Measurements from ENCODE around the gene DLX5. TPM values are rescaled to one million over a fixed set of nuclear protein-coding genes. Genes with fewer than 3 reads are reported as not detected.

DLX5 gene
- total RNA-seq, 1 experiment from 2014 or later, result not detected

DNA sequence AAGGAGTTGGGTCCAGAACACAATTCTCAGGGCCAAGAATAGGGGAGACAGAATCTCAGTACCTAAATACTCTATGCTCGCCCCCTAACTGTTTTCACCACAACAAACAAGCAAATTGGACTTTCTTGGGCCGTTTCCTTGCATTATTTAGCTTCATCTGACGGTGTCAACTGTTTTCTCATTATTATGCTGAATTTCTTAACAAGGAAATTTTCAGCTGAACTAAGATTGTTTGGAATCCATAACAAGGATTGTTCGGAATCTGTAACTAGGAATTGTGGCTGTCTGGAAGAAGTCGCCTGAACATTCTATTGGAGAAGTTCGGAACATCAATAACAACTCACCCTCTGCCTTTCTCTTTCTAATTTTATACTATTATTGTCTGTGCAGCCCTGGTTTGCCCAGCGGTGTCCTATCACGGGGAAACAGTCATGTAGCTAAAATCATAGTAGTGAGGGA lies 34.7 kb downstream of the DLX5 start:
- H4K20me1 ChIP-seq (ENCODE audit: insufficient read depth), result no peaks in the 10 kb centered on the region
- BruUV-seq (replicated peaks), result no TSS peak

DNA sequence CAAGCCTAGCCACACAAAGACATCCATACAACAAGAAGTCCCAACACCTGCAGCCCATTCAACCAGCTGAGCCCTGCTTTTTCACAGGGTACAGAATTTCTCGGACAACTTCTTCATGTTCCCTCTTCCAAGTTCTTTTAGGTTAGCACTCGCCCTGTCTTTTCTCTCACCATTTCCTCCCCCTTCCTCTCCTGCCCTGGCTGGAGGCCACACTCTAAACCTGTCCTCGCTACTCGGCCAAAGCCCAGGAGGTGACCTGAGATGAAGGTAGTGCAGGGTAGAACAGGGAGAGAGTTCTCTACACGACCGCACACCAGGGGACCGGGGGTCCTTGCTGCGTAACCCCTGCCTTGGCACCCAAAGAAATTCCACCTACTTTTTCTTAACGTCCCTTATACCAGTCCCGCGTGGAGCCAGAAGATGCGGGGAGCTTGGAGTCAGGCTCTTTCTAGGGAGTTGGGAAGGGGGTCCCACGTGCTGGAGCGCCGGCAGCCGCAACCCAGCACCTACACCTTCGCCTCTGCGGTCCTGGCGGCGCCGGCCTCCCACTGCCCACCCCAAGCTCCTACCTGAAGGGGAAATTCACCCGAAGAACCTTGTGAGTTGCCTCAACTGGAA lies 35.3 kb downstream of the DLX5 start:
- H3K27me3 ChIP-seq (ENCODE audit: insufficient read depth, low read depth), result no peaks in the 10 kb centered on the region
- no peaks in the 10 kb centered on the region for H3F3A ChIP-seq (ENCODE audit: insufficient read depth, low read depth)
- no TSS peak for BruUV-seq (replicated peaks)
- H3K36me3 ChIP-seq (ENCODE audit: low read depth), result no peaks in the 10 kb centered on the region
- no peaks in the 10 kb centered on the region for H3K4me1 ChIP-seq (replicated peaks; ENCODE audit: insufficient read depth)
- H3K4me2 ChIP-seq, result no peak overlapping the region
- CTCF ChIA-PET, result no interaction called here
- no peak overlapping the region for H2AFZ ChIP-seq
- no peaks in the 10 kb centered on the region for H3K9me3 ChIP-seq (ENCODE audit: insufficient read depth, low read depth)
- POLR2A ChIA-PET (ENCODE audit: unreplicated experiment), result no interaction called here
- TF ChIP-seq, protein P1, sequence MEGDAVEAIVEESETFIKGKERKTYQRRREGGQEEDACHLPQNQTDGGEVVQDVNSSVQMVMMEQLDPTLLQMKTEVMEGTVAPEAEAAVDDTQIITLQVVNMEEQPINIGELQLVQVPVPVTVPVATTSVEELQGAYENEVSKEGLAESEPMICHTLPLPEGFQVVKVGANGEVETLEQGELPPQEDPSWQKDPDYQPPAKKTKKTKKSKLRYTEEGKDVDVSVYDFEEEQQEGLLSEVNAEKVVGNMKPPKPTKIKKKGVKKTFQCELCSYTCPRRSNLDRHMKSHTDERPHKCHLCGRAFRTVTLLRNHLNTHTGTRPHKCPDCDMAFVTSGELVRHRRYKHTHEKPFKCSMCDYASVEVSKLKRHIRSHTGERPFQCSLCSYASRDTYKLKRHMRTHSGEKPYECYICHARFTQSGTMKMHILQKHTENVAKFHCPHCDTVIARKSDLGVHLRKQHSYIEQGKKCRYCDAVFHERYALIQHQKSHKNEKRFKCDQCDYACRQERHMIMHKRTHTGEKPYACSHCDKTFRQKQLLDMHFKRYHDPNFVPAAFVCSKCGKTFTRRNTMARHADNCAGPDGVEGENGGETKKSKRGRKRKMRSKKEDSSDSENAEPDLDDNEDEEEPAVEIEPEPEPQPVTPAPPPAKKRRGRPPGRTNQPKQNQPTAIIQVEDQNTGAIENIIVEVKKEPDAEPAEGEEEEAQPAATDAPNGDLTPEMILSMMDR (conservative IDR thresholded peaks at IDR 0.05), result no peak
- TF ChIP-seq EZH2 (IDR thresholded peaks at IDR 0.05; ENCODE audit: low read depth), result no peak
- H3K79me2 ChIP-seq (ENCODE audit: low read depth), result no peaks in the 10 kb centered on the region
- no peaks in the 10 kb centered on the region for H4K20me1 ChIP-seq (ENCODE audit: insufficient read depth)
- H3K9me2 ChIP-seq (ENCODE audit: insufficient read depth), result no peaks in the 10 kb centered on the region
- intact Hi-C loops (cut with micrococcal nuclease; ENCODE audit: unreplicated experiment), result no loop called here
- H3K4me3 ChIP-seq, result no peak overlapping the region
- H3K27ac ChIP-seq, result no peak overlapping the region
- no peak for DNase-seq

More for the DNA sequence above, 34.7 kb downstream of the DLX5 start:
- ChIA-PET POLR2A (ENCODE audit: unreplicated experiment) (no interaction called here), CTCF (no interaction called here)
- H3K27ac ChIP-seq, result no peak overlapping the region
- no peaks in the 10 kb centered on the region for H3K9me2 ChIP-seq (ENCODE audit: insufficient read depth)
- H3K4me2 ChIP-seq, result no peak overlapping the region
- H3K4me3 ChIP-seq, result no peak overlapping the region
- no peaks in the 10 kb centered on the region for H3F3A ChIP-seq (ENCODE audit: insufficient read depth, low read depth)
- no peak for DNase-seq
- no peaks in the 10 kb centered on the region for H3K4me1 ChIP-seq (replicated peaks; ENCODE audit: insufficient read depth)
- no peaks in the 10 kb centered on the region for H3K9me3 ChIP-seq (ENCODE audit: insufficient read depth, low read depth)
- intact Hi-C loops (cut with micrococcal nuclease; ENCODE audit: unreplicated experiment), result no loop called here
- no peak overlapping the region for H2AFZ ChIP-seq
- no peak for TF ChIP-seq EZH2 (IDR thresholded peaks at IDR 0.05; ENCODE audit: low read depth)
- TF ChIP-seq, protein P1 (conservative IDR thresholded peaks at IDR 0.05), result no peak
- no peaks in the 10 kb centered on the region for H3K27me3 ChIP-seq (ENCODE audit: insufficient read depth, low read depth)
- H3K36me3 ChIP-seq (ENCODE audit: low read depth), result no peaks in the 10 kb centered on the region
- no peaks in the 10 kb centered on the region for H3K79me2 ChIP-seq (ENCODE audit: low read depth)

DNA sequence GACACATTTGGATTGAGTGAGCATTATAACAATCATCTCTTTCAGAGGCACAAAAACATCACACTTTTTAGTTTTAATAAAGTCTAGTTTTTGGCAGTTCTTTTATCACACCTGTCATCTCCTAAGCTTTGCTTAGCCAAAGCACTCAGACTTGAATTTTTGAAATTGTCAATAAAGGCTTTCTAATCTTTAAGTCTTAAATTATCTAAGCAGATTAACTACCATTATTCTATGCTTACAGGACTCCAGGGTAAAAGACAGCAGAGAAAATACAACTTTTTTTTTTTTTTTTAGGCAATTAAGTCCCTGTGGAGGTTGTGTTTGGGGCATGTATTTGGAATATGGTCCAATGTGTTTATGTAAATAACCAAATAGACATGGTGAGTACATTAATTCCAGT lies 36.9 kb downstream of the DLX5 start:
- DNase-seq, result no peak
- H3F3A ChIP-seq (ENCODE audit: insufficient read depth, low read depth), result no peaks in the 10 kb centered on the region
- no peak overlapping the region for H2AFZ ChIP-seq
- no peak overlapping the region for H3K4me3 ChIP-seq
- no peaks in the 10 kb centered on the region for H3K9me2 ChIP-seq (ENCODE audit: insufficient read depth)
- H3K27me3 ChIP-seq (ENCODE audit: insufficient read depth, low read depth), result no peaks in the 10 kb centered on the region
- no peaks in the 10 kb centered on the region for H3K36me3 ChIP-seq (ENCODE audit: low read depth)
- H3K79me2 ChIP-seq (ENCODE audit: low read depth), result no peaks in the 10 kb centered on the region
- H3K27ac ChIP-seq, result no peak overlapping the region
- no TSS peak for BruUV-seq (replicated peaks)
- no peaks in the 10 kb centered on the region for H3K9me3 ChIP-seq (ENCODE audit: insufficient read depth, low read depth)
- intact Hi-C loops (cut with micrococcal nuclease; ENCODE audit: unreplicated experiment), result no loop called here
- no peak overlapping the region for H3K4me2 ChIP-seq
- ChIA-PET CTCF (no interaction called here), POLR2A (ENCODE audit: unreplicated experiment) (no interaction called here)
- peaks cover 7% of the 10 kb centered on the region for H3K4me1 ChIP-seq (replicated peaks; ENCODE audit: insufficient read depth)
- no peaks in the 10 kb centered on the region for H4K20me1 ChIP-seq (ENCODE audit: insufficient read depth)
- TF ChIP-seq, protein P1 (conservative IDR thresholded peaks at IDR 0.05), result no peak
- TF ChIP-seq EZH2 (IDR thresholded peaks at IDR 0.05; ENCODE audit: low read depth), result no peak
